Caki2 (cell line): ENCODE measurements around the gene TOGARAM2. TPM values are rescaled to one million over a fixed set of nuclear protein-coding genes. Genes with fewer than 3 reads are reported as not detected.
"Not testable (repeated sequence)": the region's sequence is repeated elsewhere in the genome, so short reads cannot be mapped to it uniquely, and the experiment has no call there.

Source experiments
- DNase-seq: peaks from one replicate; pipeline ENCODE4 v3.0.0-alpha.2; 2015; ENCODE audit warnings: low read depth
- in situ Hi-C: cut with HindIII; loops from 2 replicates; pipeline ENCODE4 v1.10.0; 2016; ENCODE audit warnings: low sequenced_read_pairs, low pct_unique_long_range_greater_than_20kb, mixed read lengths
- total RNA-seq: library from RNA; depleted of rRNA; stranded (reverse); fragments of >200 nt; shearing (Covaris generic); gene quantifications from 2 replicates; pipeline ENCODE4 v1.2.3, GENCODE V29; 2014; ENCODE audit warnings: low replicate concordance; rRNA removed

The TOGARAM2 gene
- total RNA-seq, 1 experiment from 2014 or later = not detected

GRCh38 chr2:29075894-29076705 is 95.0 kb downstream of the TOGARAM2 start:
- peak; percentile 31 for DNase-seq
- in situ Hi-C loops = no loop called here

GRCh38 chr2:29079887-29080286 is 98.8 kb downstream of the TOGARAM2 start:
- DNase-seq = no peak
- in situ Hi-C loops = no loop called here

GRCh38 chr2:29080886-29081743 is 100.0 kb downstream of the TOGARAM2 start:
- in situ Hi-C loops = no loop called here
- DNase-seq = no peak

GRCh38 chr2:29082804-29083495 is 101.9 kb downstream of the TOGARAM2 start:
- in situ Hi-C loops = no loop called here

GRCh38 chr2:29084554-29084953 is 103.5 kb downstream of the TOGARAM2 start:
- in situ Hi-C loops = no loop called here

More at GRCh38 chr2:29082804-29083495, 101.9 kb downstream of the TOGARAM2 start:
- DNase-seq = peak; percentile 58

GRCh38 chr2:29090311-29090710 is 109.2 kb downstream of the TOGARAM2 start:
- DNase-seq, in situ Hi-C loops: not testable (repeated sequence)

More at GRCh38 chr2:29084554-29084953, 103.5 kb downstream of the TOGARAM2 start:
- no peak for DNase-seq

GRCh38 chr2:29096969-29097368 is 115.9 kb downstream of the TOGARAM2 start:
- in situ Hi-C loops = no loop called here

GRCh38 chr2:29097569-29097968 is 116.5 kb downstream of the TOGARAM2 start:
- in situ Hi-C loops = no loop called here
- no peak for DNase-seq

More at GRCh38 chr2:29096969-29097368, 115.9 kb downstream of the TOGARAM2 start:
- no peak for DNase-seq

GRCh38 chr2:29100564-29100963 is 119.5 kb downstream of the TOGARAM2 start:
- in situ Hi-C loops = no loop called here
- DNase-seq = no peak

Other genes starting within 250 kb of the TOGARAM2 start
- 113 and 127 TPM in 2 replicates for gene PPP1CB, start 229.5 kb upstream of the TOGARAM2 start, total RNA-seq
- gene SPDYA, start 170.5 kb upstream of the TOGARAM2 start, total RNA-seq = 0.10 TPM in 1 of 2 replicates, not detected in the other
- gene TRMT61B, start 111.0 kb upstream of the TOGARAM2 start, total RNA-seq = 19.7 and 23.1 TPM in 2 replicates
- gene WDR43, start 86.6 kb upstream of the TOGARAM2 start, total RNA-seq = 53.8 and 69.9 TPM in 2 replicates
- not detected in 2 replicates for gene PCARE, start 93.2 kb downstream of the TOGARAM2 start, total RNA-seq
- 33.8 and 41.3 TPM in 2 replicates for gene CLIP4, start 134.1 kb downstream of the TOGARAM2 start, total RNA-seq